ENCODE data around the gene AHCTF1.
"Not testable (repeated sequence)": the region's sequence is repeated elsewhere in the genome, so short reads cannot be mapped to it uniquely, and the experiment has no call there.

The AHCTF1 gene

DNA sequence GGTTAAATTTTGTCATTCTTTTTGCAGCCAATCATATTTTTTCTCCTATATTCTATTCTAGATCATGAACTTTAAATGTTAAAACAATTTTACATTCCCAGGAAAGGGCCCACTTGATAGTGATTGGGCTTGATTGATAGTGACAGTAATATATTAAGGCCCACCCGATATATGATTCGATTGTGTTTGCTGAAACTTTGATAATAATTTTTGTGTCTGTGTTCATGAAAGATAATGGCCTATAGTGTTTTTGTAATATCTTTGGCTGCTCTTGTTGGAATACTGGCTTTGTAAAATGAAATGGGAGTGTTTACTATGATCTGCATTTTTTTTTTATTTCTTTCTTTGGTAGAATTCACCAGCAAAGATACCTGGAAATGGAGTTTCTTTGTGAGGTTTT lies 107.2 kb downstream of the AHCTF1 start:
- H3K9ac ChIP-seq (ENCODE audit: low read length), result no peak overlapping the region
- H3K27me3 ChIP-seq (ENCODE audit: control insufficient read depth, insufficient read depth, low read length), result no peaks in the 10 kb centered on the region
- no peak overlapping the region for H3K4me3 ChIP-seq (ENCODE audit: low read length)
- no peaks in the 10 kb centered on the region for H3K36me3 ChIP-seq (ENCODE audit: control insufficient read depth, insufficient read depth, low read length)
- no peaks in the 10 kb centered on the region for H3K9me3 ChIP-seq (ENCODE audit: control insufficient read depth, low read length)
- no peaks in the 10 kb centered on the region for H3K4me1 ChIP-seq (ENCODE audit: control insufficient read depth, insufficient read depth, low read length)

DNA sequence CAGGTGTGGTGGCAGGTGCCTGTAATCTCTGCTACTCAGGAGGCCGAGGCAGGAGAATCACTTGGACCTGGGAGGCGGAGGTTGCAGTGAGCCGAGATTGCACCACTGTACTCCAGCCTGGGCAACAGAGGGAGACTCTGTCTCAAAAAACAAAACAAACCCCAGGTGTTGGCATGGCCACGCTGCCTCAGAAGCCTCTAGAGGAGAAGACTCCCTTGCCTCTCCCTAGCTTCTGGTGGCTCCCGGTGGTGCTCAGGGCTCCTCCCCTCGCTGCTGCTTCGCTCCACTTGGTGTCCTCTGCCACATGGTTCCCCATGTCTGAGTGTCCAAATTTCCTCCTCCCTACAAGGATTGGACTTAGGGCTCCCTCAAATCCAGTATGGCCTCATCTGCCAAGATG lies 109.6 kb downstream of the AHCTF1 start:
- not testable (repeated sequence) for H3K9ac ChIP-seq (ENCODE audit: low read length); H3K36me3 ChIP-seq (ENCODE audit: control insufficient read depth, insufficient read depth, low read length); H3K4me1 ChIP-seq (ENCODE audit: control insufficient read depth, insufficient read depth, low read length); H3K9me3 ChIP-seq (ENCODE audit: control insufficient read depth, low read length); H3K27me3 ChIP-seq (ENCODE audit: control insufficient read depth, insufficient read depth, low read length); H3K4me3 ChIP-seq (ENCODE audit: low read length)

DNA sequence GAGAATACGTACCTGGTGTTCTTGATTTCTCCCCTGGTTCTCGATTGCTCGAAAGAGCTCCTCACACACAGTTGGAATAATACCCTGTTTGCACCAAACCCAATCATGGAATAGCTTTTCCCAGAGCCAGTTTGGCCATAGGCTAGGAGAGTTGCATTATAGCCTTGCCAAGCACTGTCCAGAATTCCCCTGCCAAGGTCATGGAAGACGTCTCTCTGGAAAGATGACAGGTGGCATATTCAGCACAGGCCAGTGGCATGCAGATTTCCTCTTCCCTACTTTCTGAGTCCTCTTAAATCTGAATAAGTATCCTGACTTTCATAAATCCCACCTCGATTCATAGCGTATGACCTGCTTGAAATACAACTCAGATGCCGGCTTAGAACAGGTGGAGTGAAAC lies 111.1 kb downstream of the AHCTF1 start:
- no peaks in the 10 kb centered on the region for H3K4me1 ChIP-seq (ENCODE audit: control insufficient read depth, insufficient read depth, low read length)
- H3K4me3 ChIP-seq (ENCODE audit: low read length), result no peak overlapping the region
- H3K27me3 ChIP-seq (ENCODE audit: control insufficient read depth, insufficient read depth, low read length), result no peaks in the 10 kb centered on the region
- H3K9me3 ChIP-seq (ENCODE audit: control insufficient read depth, low read length), result no peaks in the 10 kb centered on the region
- H3K9ac ChIP-seq (ENCODE audit: low read length), result no peak overlapping the region
- H3K36me3 ChIP-seq (ENCODE audit: control insufficient read depth, insufficient read depth, low read length), result no peaks in the 10 kb centered on the region

DNA sequence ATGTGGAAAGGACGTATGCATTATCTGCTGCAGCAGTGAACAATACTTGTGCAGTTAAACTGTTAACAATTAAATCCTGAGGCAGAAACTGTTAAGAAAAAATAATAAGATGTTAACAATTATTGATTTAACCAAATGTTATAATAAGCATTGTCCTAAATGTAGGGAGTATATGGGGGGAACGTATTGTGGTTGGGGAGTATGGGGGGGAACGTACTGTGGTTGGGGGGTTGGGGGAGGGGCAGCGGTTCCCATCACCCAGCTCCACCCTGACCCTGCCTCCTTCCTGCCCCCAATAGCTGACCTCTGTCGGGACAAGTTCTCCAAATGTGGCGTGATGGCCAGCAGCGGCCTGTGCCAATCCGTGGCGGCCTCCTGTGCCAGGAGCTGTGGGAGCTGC lies 114.0 kb downstream of the AHCTF1 start:
- H3K4me1 ChIP-seq (ENCODE audit: control insufficient read depth, insufficient read depth, low read length); H3K27me3 ChIP-seq (ENCODE audit: control insufficient read depth, insufficient read depth, low read length); H3K36me3 ChIP-seq (ENCODE audit: control insufficient read depth, insufficient read depth, low read length): not testable (repeated sequence)

DNA sequence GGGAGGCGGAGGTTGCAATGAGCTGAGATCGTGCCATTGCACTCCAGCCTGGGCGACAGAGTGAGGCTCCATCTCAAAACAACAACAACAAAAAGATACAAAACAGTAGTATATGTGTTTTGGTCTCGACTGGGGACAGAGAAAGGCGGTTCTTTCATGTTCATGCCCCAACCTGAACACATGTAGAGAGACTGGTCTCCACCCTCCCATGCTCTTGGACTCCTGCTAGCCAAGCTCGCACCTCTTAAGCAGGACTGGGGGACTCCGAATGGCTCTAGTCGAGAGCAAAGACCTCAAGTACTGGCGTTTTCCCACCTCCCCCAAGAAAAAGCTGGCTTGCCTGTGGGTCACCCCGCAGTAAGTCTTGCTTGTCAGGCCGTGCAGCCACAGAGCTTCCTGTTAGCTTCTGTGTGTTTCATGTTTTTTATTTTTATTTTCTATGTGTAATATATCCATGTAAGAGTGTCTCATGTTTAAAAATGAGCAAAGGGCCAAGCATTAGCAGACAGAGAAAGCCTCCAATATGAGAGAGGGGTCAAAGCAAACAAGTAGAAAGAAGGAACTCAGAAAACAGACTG lies 116.0 kb downstream of the AHCTF1 start:
- H3K9me3 ChIP-seq (ENCODE audit: control insufficient read depth, low read length), result no peaks in the 10 kb centered on the region
- no peak overlapping the region for H3K4me3 ChIP-seq (ENCODE audit: low read length)
- H3K36me3 ChIP-seq (ENCODE audit: control insufficient read depth, insufficient read depth, low read length), result no peaks in the 10 kb centered on the region
- H3K27me3 ChIP-seq (ENCODE audit: control insufficient read depth, insufficient read depth, low read length), result no peaks in the 10 kb centered on the region
- H3K9ac ChIP-seq (ENCODE audit: low read length), result no peak overlapping the region
- no peaks in the 10 kb centered on the region for H3K4me1 ChIP-seq (ENCODE audit: control insufficient read depth, insufficient read depth, low read length)

More for the DNA sequence above, 114.0 kb downstream of the AHCTF1 start:
- H3K4me3 ChIP-seq (ENCODE audit: low read length); H3K9me3 ChIP-seq (ENCODE audit: control insufficient read depth, low read length); H3K9ac ChIP-seq (ENCODE audit: low read length): not testable (repeated sequence)

DNA sequence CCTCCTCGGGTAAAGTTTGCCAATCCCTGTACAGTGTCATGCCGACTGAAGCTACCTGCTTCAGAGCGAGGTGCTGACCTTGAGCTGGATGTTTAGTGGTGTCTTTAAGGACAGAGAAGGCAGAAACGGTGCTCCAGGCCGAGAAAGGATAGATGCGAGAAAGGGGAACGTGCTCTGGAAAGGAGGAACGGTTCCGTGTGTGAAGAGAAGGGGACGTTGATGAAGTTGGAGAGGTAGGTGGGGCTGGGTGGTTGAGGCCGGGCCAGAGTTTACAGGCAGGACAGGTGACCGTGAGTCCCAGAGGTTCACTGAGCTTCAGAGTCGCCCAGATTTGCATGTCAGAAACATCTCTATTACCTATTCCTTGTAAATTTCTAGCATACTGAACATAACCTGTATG lies 116.9 kb downstream of the AHCTF1 start:
- H3K4me3 ChIP-seq (ENCODE audit: low read length), result no peak overlapping the region
- no peaks in the 10 kb centered on the region for H3K4me1 ChIP-seq (ENCODE audit: control insufficient read depth, insufficient read depth, low read length)
- H3K9ac ChIP-seq (ENCODE audit: low read length), result no peak overlapping the region
- H3K36me3 ChIP-seq (ENCODE audit: control insufficient read depth, insufficient read depth, low read length), result no peaks in the 10 kb centered on the region
- no peaks in the 10 kb centered on the region for H3K9me3 ChIP-seq (ENCODE audit: control insufficient read depth, low read length)
- no peaks in the 10 kb centered on the region for H3K27me3 ChIP-seq (ENCODE audit: control insufficient read depth, insufficient read depth, low read length)

DNA sequence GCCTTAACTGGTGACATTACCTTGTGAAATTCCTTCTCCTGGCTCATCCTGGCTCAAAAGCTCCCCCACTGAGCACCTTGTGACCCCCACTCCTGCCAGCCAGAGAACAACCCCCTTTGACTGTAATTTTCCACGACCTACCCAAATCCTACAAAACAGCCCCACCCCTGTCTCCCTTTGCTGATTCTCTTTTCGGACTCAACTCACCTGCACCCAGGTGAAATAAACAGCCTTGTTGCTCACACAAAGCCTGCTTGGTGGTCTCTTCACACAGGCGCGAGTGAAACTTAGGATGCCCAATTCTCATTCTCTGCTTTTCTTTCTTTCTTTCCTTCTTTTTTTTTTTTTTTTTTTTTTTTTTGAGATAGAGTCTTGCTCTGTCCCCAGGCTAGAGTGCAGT lies 118.4 kb downstream of the AHCTF1 start:
- H3K36me3 ChIP-seq (ENCODE audit: control insufficient read depth, insufficient read depth, low read length); H3K9ac ChIP-seq (ENCODE audit: low read length); H3K4me3 ChIP-seq (ENCODE audit: low read length); H3K9me3 ChIP-seq (ENCODE audit: control insufficient read depth, low read length); H3K4me1 ChIP-seq (ENCODE audit: control insufficient read depth, insufficient read depth, low read length); H3K27me3 ChIP-seq (ENCODE audit: control insufficient read depth, insufficient read depth, low read length): not testable (repeated sequence)

DNA sequence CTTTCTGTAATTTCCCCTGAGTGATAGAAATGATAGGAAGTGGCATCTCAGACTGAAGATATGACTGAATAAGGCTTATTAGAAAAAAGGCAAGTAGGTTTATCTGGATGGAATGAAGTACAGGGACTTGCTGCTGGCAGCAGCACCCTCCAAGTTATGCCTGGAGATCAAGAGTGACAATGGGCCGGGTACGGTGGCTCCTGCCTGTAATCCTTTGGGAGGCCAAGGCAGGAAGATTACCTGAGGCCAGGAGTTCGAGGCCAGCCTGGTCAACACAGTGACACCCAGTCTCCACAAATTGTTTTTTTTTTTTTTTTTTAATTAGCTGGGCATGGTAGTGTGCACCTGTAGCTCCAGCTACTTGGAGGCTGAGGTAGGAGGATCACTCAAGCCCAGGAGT lies 119.8 kb downstream of the AHCTF1 start:
- no peaks in the 10 kb centered on the region for H3K9me3 ChIP-seq (ENCODE audit: control insufficient read depth, low read length)
- H3K4me3 ChIP-seq (ENCODE audit: low read length), result no peak overlapping the region
- no peaks in the 10 kb centered on the region for H3K27me3 ChIP-seq (ENCODE audit: control insufficient read depth, insufficient read depth, low read length)
- no peaks in the 10 kb centered on the region for H3K4me1 ChIP-seq (ENCODE audit: control insufficient read depth, insufficient read depth, low read length)
- H3K9ac ChIP-seq (ENCODE audit: low read length), result no peak overlapping the region
- H3K36me3 ChIP-seq (ENCODE audit: control insufficient read depth, insufficient read depth, low read length), result no peaks in the 10 kb centered on the region

DNA sequence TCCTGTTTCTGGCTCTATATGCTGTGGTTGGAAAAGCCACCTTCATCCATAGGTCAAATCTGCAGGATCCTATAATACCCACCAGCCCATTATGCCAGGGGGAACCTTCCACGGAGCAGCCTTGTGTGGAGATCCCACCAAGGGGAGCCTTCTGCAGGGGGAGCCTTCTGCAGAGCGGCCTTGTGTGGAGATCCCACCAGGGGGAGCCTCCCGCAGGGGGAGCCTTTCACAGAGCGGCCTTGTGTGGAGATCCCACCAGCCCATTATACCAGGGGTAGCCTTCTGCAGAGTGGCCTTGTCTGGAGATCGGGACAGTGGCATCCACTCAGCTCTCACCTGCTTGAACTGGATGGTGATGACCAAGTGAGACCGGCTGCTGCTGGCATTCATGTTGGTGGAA lies 122.3 kb downstream of the AHCTF1 start:
- no peak overlapping the region for H3K4me3 ChIP-seq (ENCODE audit: low read length)
- no peaks in the 10 kb centered on the region for H3K27me3 ChIP-seq (ENCODE audit: control insufficient read depth, insufficient read depth, low read length)
- no peaks in the 10 kb centered on the region for H3K4me1 ChIP-seq (ENCODE audit: control insufficient read depth, insufficient read depth, low read length)
- H3K36me3 ChIP-seq (ENCODE audit: control insufficient read depth, insufficient read depth, low read length), result no peaks in the 10 kb centered on the region
- H3K9ac ChIP-seq (ENCODE audit: low read length), result no peak overlapping the region
- no peaks in the 10 kb centered on the region for H3K9me3 ChIP-seq (ENCODE audit: control insufficient read depth, low read length)

DNA sequence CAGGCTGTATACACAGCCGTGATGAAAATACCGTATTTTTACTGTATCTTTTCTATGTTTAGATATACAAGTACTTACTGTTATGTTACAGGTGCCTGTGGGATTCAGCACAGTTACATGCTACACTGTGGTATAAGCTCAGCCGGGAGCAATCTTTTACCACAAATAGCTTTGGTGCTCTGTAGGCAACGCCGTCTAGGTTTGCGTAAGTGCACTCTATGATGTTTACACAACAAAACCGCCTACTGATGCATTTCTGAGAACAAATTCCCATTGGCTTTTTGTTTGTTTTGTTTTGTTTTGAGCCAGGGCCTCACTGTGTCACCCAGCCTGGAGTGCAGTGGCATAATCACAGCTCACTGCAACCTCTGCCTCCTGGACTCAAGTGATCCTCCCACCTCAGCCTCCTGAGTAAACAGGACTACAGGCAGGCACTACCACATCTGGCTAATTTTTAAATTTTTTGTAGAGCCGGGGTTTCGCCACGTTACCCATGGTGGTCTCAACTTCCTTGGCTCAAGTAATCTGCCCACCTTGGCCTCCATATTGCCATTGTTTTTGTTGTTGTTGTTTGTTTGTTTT lies 126.5 kb downstream of the AHCTF1 start:
- Histone ChIP-seq H3K4me1 (ENCODE audit: control insufficient read depth, insufficient read depth, low read length) (no peaks in the 10 kb centered on the region), H3K27me3 (ENCODE audit: control insufficient read depth, insufficient read depth, low read length) (no peaks in the 10 kb centered on the region), H3K4me3 (ENCODE audit: low read length) (no peak overlapping the region), H3K36me3 (ENCODE audit: control insufficient read depth, insufficient read depth, low read length) (no peaks in the 10 kb centered on the region), H3K9me3 (ENCODE audit: control insufficient read depth, low read length) (no peaks in the 10 kb centered on the region), H3K9ac (ENCODE audit: low read length) (no peak overlapping the region)

DNA sequence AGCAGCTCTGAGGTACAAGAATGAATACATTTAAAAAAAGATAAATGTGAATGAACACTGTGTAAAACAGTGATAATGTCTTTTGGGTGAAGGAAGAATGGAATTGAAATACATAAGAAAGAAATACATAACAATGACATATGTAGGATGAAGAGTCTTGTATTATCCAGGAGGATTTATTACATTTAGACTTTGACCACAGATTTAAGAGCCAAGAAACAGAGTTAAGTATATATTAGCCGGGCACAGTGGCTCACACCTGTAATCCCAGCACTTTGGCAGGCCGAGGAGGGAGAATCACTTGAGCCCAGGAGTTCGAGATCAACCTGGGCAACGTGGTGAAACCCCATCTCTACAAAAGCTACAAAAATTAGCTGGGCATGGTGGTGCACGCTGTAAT lies 127.9 kb downstream of the AHCTF1 start:
- no peaks in the 10 kb centered on the region for H3K4me1 ChIP-seq (ENCODE audit: control insufficient read depth, insufficient read depth, low read length)
- H3K36me3 ChIP-seq (ENCODE audit: control insufficient read depth, insufficient read depth, low read length), result no peaks in the 10 kb centered on the region
- H3K9me3 ChIP-seq (ENCODE audit: control insufficient read depth, low read length), result no peaks in the 10 kb centered on the region
- no peaks in the 10 kb centered on the region for H3K27me3 ChIP-seq (ENCODE audit: control insufficient read depth, insufficient read depth, low read length)
- no peak overlapping the region for H3K4me3 ChIP-seq (ENCODE audit: low read length)
- H3K9ac ChIP-seq (ENCODE audit: low read length), result no peak overlapping the region

DNA sequence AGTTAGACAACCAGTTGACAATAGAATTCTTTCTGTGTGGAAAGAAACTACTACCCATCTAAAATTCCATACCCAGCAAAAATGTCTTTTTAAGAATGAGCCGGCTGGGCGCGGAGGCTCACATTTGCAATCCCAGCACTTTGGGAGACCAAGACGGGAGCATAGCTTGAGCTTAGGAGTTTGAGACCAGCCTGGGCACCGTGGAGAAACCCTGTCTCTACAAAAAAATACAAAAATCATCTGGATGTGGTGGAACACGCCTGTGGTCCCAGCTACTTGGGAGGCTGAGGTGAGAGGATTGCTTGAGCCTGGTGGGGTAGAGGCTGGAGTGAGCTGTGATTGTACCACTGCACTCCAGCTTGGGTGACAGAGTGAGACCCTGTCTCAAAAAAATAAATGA lies 128.4 kb downstream of the AHCTF1 start:
- no peaks in the 10 kb centered on the region for H3K9me3 ChIP-seq (ENCODE audit: control insufficient read depth, low read length)
- no peak overlapping the region for H3K9ac ChIP-seq (ENCODE audit: low read length)
- H3K4me1 ChIP-seq (ENCODE audit: control insufficient read depth, insufficient read depth, low read length), result no peaks in the 10 kb centered on the region

More for the DNA sequence above, 128.4 kb downstream of the AHCTF1 start:
- no peak overlapping the region for H3K4me3 ChIP-seq (ENCODE audit: low read length)
- no peaks in the 10 kb centered on the region for H3K36me3 ChIP-seq (ENCODE audit: control insufficient read depth, insufficient read depth, low read length)
- no peaks in the 10 kb centered on the region for H3K27me3 ChIP-seq (ENCODE audit: control insufficient read depth, insufficient read depth, low read length)

All from mucosa of stomach (tissue), 1 donor.